HepG2 (cell line): ENCODE data around the gene TOB2. TPM values are rescaled to one million over a fixed set of nuclear protein-coding genes. Genes with fewer than 3 reads are reported as not detected.

Experiments used
- AHR ChIP-seq: IDR thresholded peaks from 2 replicates; pipeline ENCODE4 v1.6.1; 2018; ENCODE audit warnings: missing genetic modification reagents, missing compliant biosample characterization
- FOXP1 ChIP-seq, 2 experiments: fragments of 450-650 bp in 1 of 2; IDR thresholded peaks; 2 replicates each; pipeline ENCODE4 v1.6.1; 2017 to 2018; ENCODE audit warnings: antibody characterized with exemption in 1 of 2
- GABPB1 ChIP-seq: IDR thresholded peaks from 2 replicates; pipeline ENCODE4 v1.6.1; 2016; ENCODE audit warnings: mild to moderate bottlenecking, missing genetic modification reagents, moderate library complexity, missing compliant biosample characterization
- HMG20A ChIP-seq: IDR thresholded peaks from 2 replicates; pipeline ENCODE4 v1.6.1; 2016; ENCODE audit warnings: borderline replicate concordance
- KLF9 ChIP-seq: IDR thresholded peaks from 2 replicates; pipeline ENCODE4 v1.6.1; 2016; ENCODE audit warnings: low read depth
- MXD4 ChIP-seq: IDR thresholded peaks from 2 replicates; pipeline ENCODE4 v1.6.1; 2016; ENCODE audit warnings: mild to moderate bottlenecking, missing biosample characterization, missing genetic modification reagents
- NRL ChIP-seq: sonication (generic); formaldehyde crosslinking; IDR thresholded peaks from 2 replicates; pipeline ENCODE4 v1.5.0; 2020; ENCODE audit warnings: missing genetic modification reagents, mild to moderate bottlenecking, moderate library complexity, borderline replicate concordance
- PRPF4 ChIP-seq: fragments of 200-400 bp; formaldehyde crosslinking; IDR thresholded peaks from 2 replicates; pipeline ENCODE4 v1.6.1; 2016; ENCODE audit warnings: low read length, low read depth; ENCODE audit not compliant: poor library complexity, severe bottlenecking
- RBAK ChIP-seq: sonication (generic); formaldehyde crosslinking; IDR thresholded peaks from 2 replicates; pipeline ENCODE4 v1.5.1; 2020; ENCODE audit warnings: mild to moderate bottlenecking, missing genetic modification reagents
- SAP130 ChIP-seq: IDR thresholded peaks from 2 replicates; pipeline ENCODE4 v1.6.1; 2016; ENCODE audit warnings: low read depth
- SRF ChIP-seq: IDR thresholded peaks from 2 replicates; pipeline ENCODE4 v1.6.1; 2011; ENCODE audit warnings: mild to moderate bottlenecking, low read depth, low read length, moderate library complexity
- ZEB1 ChIP-seq: IDR thresholded peaks from 2 replicates; pipeline ENCODE4 v1.6.1; 2012; ENCODE audit warnings: mild to moderate bottlenecking, low read depth, inconsistent platforms; ENCODE audit not compliant: insufficient replicate concordance
- ZMYM4 ChIP-seq: sonication (generic); formaldehyde crosslinking; IDR thresholded peaks from 2 replicates; pipeline ENCODE4 v1.8.1; 2023; ENCODE audit warnings: mild to moderate bottlenecking, missing genetic modification reagents
- ZNF12 ChIP-seq: sonication (generic); formaldehyde crosslinking; IDR thresholded peaks from 2 replicates; pipeline ENCODE4 v1.5.0; 2020; ENCODE audit warnings: missing genetic modification reagents
- ZNF207 ChIP-seq: fragments of 450-650 bp; IDR thresholded peaks from 2 replicates; pipeline ENCODE4 v1.6.1; 2016; ENCODE audit warnings: antibody characterized with exemption, borderline replicate concordance
- ZNF510 ChIP-seq: sonication (generic); formaldehyde crosslinking; IDR thresholded peaks from 2 replicates; pipeline ENCODE4 v1.4.0; 2020; ENCODE audit warnings: low read depth, mild to moderate bottlenecking, missing genetic modification reagents
- ZNF607 ChIP-seq: sonication (generic); formaldehyde crosslinking; IDR thresholded peaks from 2 replicates; pipeline ENCODE4 v1.5.1; 2020; ENCODE audit warnings: missing genetic modification reagents, mild to moderate bottlenecking, borderline replicate concordance
- ZSCAN20 ChIP-seq: sonication (generic); formaldehyde crosslinking; IDR thresholded peaks from 2 replicates; pipeline ENCODE4 v1.4.0; 2020; ENCODE audit warnings: missing genetic modification reagents, mild to moderate bottlenecking, borderline replicate concordance
- ZSCAN9 ChIP-seq: IDR thresholded peaks from 2 replicates; pipeline ENCODE4 v1.6.1; 2016; ENCODE audit warnings: borderline replicate concordance
- polyA plus RNA-seq, 8 experiments: library from polyadenylated mRNA; depleted of rRNA in 3 of 8; stranded (reverse) in 7 of 8; unstranded in 1 of 8; fragments of >200 nt; fragmentation: Illumina TruSeq in 4 of 8; extraction: Trizol in 4 of 8; gene quantifications; 2 replicates each; pipeline versions ENCODE4 v1.2.1 to v1.2.3, GENCODE V29; 2011 to 2016; ENCODE audit warnings: low read depth in 4 of 8, missing spikeins in 1 of 8, mixed read lengths in 1 of 8; ENCODE audit not compliant: insufficient read depth in 1 of 8
- total RNA-seq, 5 experiments: library from RNA; depleted of rRNA; stranded (reverse); fragments of >200 nt; fragmentation: Illumina TruSeq; extraction: Trizol; gene quantifications; 2 replicates each; pipeline ENCODE4 v1.2.3, GENCODE V29; 2016; ENCODE audit warnings: low read depth in 1 of 5
- TF ChIP-seq, protein P1 (sequence below): sonication (generic); formaldehyde crosslinking; IDR thresholded peaks from 2 replicates; pipeline ENCODE4 v1.4.0; 2020; ENCODE audit warnings: low read depth, missing genetic modification reagents
- TF ChIP-seq, protein P2 (sequence below): sonication (generic); formaldehyde crosslinking; IDR thresholded peaks from 2 replicates; pipeline ENCODE4 v1.4.0; 2020; ENCODE audit warnings: missing genetic modification reagents
- TF ChIP-seq, protein P3 (sequence below): sonication (generic); formaldehyde crosslinking; IDR thresholded peaks from 2 replicates; pipeline ENCODE4 v1.9.0; 2021; ENCODE audit warnings: missing genetic modification reagents, borderline replicate concordance

The TOB2 gene
- total and polyA plus RNA-seq, 2 of the 13 experiments (the other 11 are each of a cell fraction or from before 2014, with no cell fraction given): 12.2 to 13.7 TPM

DNA sequence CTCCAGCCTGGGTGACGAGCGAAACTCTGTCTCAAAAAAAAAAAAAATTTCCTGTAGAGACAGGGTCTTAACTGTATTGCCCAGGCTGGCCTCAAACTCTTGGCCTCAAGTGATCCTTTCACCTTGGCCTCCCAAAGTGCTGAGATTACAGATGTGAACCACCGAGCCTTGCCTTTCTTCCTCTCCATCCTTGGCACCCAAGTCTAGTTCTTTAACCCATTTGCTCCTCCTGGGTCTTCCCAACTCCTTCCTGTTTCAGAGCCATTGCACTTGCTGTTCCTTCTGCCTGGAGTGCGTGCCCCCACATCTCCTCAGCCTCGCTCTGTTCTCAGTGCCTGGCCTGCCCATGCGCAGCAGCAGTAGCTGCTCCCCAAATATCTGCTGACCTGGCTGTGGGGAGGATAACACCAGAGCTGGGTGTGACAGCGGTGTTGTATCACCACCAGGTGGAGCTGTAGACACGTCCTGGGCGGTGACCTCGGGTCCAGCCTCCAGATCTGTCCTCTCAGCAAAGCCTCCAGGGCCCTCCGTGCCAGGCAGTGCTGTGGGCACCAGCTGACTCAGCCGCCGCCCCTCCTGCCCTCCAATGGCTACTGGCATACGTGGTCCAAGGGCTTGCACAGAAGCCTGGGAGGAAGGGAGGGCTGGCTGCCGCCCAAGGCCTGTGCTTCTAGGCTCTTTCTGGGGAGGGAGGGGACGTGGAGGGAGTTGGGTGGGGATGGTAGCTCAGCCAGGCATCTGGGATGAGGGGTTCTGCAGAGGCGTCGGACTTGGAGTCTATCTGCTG, 42.9 kb downstream of the TOB2 start (continued):
- no peak for TF ChIP-seq ZEB1
- peak; percentile 72; the same call in 1 of the 2 replicates for TF ChIP-seq ZSCAN9 (CRISPR knock-in tag)
- TF ChIP-seq ZMYM4: peak; percentile 41; the same call in 1 of the 2 replicates
- peak; percentile 45; the same call in 1 of the 2 replicates for TF ChIP-seq GABPB1 (CRISPR knock-in tag)
- no peak for TF ChIP-seq PRPF4
- TF ChIP-seq ZNF607 (CRISPR knock-in tag): no peak
- TF ChIP-seq ZNF510: no peak
- TF ChIP-seq AHR (CRISPR knock-in tag): 0 out of 2 replicates have a peak, but pooled peaks have one; percentile 34
- TF ChIP-seq RBAK (CRISPR knock-in tag): no peak
- no peak for TF ChIP-seq KLF9 (CRISPR knock-in tag)
- TF ChIP-seq, protein P1, sequence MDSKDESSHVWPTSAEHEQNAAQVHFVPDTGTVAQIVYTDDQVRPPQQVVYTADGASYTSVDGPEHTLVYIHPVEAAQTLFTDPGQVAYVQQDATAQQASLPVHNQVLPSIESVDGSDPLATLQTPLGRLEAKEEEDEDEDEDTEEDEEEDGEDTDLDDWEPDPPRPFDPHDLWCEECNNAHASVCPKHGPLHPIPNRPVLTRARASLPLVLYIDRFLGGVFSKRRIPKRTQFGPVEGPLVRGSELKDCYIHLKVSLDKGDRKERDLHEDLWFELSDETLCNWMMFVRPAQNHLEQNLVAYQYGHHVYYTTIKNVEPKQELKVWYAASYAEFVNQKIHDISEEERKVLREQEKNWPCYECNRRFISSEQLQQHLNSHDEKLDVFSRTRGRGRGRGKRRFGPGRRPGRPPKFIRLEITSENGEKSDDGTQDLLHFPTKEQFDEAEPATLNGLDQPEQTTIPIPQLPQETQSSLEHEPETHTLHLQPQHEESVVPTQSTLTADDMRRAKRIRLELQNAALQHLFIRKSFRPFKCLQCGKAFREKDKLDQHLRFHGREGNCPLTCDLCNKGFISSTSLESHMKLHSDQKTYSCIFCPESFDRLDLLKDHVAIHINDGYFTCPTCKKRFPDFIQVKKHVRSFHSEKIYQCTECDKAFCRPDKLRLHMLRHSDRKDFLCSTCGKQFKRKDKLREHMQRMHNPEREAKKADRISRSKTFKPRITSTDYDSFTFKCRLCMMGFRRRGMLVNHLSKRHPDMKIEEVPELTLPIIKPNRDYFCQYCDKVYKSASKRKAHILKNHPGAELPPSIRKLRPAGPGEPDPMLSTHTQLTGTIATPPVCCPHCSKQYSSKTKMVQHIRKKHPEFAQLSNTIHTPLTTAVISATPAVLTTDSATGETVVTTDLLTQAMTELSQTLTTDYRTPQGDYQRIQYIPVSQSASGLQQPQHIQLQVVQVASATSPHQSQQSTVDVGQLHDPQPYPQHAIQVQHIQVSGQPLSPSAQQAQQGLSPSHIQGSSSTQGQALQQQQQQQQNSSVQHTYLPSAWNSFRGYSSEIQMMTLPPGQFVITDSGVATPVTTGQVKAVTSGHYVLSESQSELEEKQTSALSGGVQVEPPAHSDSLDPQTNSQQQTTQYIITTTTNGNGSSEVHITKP (CRISPR knock-in tag): 0 out of 2 replicates have a peak, but pooled peaks have one; percentile 29
- TF ChIP-seq SAP130 (CRISPR knock-in tag): peak; percentile 42; the same call in 1 of the 2 replicates
- TF ChIP-seq, protein P2, sequence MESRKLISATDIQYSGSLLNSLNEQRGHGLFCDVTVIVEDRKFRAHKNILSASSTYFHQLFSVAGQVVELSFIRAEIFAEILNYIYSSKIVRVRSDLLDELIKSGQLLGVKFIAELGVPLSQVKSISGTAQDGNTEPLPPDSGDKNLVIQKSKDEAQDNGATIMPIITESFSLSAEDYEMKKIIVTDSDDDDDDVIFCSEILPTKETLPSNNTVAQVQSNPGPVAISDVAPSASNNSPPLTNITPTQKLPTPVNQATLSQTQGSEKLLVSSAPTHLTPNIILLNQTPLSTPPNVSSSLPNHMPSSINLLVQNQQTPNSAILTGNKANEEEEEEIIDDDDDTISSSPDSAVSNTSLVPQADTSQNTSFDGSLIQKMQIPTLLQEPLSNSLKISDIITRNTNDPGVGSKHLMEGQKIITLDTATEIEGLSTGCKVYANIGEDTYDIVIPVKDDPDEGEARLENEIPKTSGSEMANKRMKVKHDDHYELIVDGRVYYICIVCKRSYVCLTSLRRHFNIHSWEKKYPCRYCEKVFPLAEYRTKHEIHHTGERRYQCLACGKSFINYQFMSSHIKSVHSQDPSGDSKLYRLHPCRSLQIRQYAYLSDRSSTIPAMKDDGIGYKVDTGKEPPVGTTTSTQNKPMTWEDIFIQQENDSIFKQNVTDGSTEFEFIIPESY (CRISPR knock-in tag): peak; percentile 71
- no peak for TF ChIP-seq SRF
- no peak for TF ChIP-seq FOXP1 (IDR thresholded peaks at IDR 0.05)
- no peak for TF ChIP-seq FOXP1 (CRISPR knock-in tag; IDR thresholded peaks at IDR 0.05)
- no peak for TF ChIP-seq ZSCAN20 (CRISPR knock-in tag)
- no peak for TF ChIP-seq ZNF12 (CRISPR knock-in tag)
- TF ChIP-seq, protein P3, sequence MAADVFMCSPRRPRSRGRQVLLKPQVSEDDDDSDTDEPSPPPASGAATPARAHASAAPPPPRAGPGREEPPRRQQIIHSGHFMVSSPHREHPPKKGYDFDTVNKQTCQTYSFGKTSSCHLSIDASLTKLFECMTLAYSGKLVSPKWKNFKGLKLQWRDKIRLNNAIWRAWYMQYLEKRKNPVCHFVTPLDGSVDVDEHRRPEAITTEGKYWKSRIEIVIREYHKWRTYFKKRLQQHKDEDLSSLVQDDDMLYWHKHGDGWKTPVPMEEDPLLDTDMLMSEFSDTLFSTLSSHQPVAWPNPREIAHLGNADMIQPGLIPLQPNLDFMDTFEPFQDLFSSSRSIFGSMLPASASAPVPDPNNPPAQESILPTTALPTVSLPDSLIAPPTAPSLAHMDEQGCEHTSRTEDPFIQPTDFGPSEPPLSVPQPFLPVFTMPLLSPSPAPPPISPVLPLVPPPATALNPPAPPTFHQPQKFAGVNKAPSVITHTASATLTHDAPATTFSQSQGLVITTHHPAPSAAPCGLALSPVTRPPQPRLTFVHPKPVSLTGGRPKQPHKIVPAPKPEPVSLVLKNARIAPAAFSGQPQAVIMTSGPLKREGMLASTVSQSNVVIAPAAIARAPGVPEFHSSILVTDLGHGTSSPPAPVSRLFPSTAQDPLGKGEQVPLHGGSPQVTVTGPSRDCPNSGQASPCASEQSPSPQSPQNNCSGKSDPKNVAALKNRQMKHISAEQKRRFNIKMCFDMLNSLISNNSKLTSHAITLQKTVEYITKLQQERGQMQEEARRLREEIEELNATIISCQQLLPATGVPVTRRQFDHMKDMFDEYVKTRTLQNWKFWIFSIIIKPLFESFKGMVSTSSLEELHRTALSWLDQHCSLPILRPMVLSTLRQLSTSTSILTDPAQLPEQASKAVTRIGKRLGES (CRISPR knock-in tag): no peak
- TF ChIP-seq HMG20A: no peak
- TF ChIP-seq MXD4 (CRISPR knock-in tag): peak; percentile 28; the same call in 1 of the 2 replicates
- TF ChIP-seq ZNF207: no peak
- no peak for TF ChIP-seq NRL (CRISPR knock-in tag)
